Psoas muscle (tissue), 8 donors: ENCODE data around the gene GRID2. TPM values are rescaled to one million over a fixed set of nuclear protein-coding genes. Genes with fewer than 3 reads are reported as not detected.

Experiments used
- ATAC-seq, 4 donors: fragments of 200-7000 bp; cut with Tn5 transposase; one replicate each; pipeline ENCODE4 v1.9.1; 2020; ENCODE audit warnings: moderate library complexity in 3 of 4, mild to moderate bottlenecking in 2 of 4
- DNase-seq, 2 donors: peaks; one replicate each; pipeline ENCODE4 v3.0.0-alpha.2; 2020
- H3K27ac ChIP-seq: fragments of 200-600 bp; one replicate; pipeline ENCODE4 v1.8.0; 2022
- H3K27me3 ChIP-seq, 3 donors: fragments of 200-600 bp in 1 of 3; one replicate each; pipeline versions ENCODE4 v1.6.1 to v1.8.0; 2013 to 2022; ENCODE audit warnings: low read length in 2 of 3, mild to moderate bottlenecking in 2 of 3, moderate library complexity in 1 of 3; ENCODE audit not compliant: insufficient read depth in 3 of 3
- H3K36me3 ChIP-seq, 2 donors: fragments of 200-600 bp in 1 of 2; one replicate each; pipeline versions ENCODE4 v1.6.1 to v1.8.0; 2013 to 2022; ENCODE audit warnings: low read depth in 1 of 2, mild to moderate bottlenecking in 1 of 2, moderate library complexity in 1 of 2; ENCODE audit not compliant: insufficient read depth in 1 of 2
- H3K4me1 ChIP-seq: fragments of 200-600 bp; one replicate; pipeline ENCODE4 v1.8.0; 2022
- H3K4me3 ChIP-seq: fragments of 200-600 bp; one replicate; pipeline ENCODE4 v1.8.0; 2022; ENCODE audit warnings: mild to moderate bottlenecking
- H3K9me3 ChIP-seq: fragments of 200-600 bp; one replicate; pipeline ENCODE4 v1.8.0; 2022
- WGBS, 3 donors: extraction: QIAGEN DNeasy Blood & Tissue Kit; methylation state at CpG; one replicate each; pipeline versions ENCODE4 v1.1.6 to v1.1.7; 2013; 5-methylcytosine and 5-hydroxymethylcytosine counted together
- intact Hi-C, 2 donors: fragments of 100-400 bp; cut with DNase I; formaldehyde crosslinking; loops; one replicate each; pipeline versions ENCODE4 v1.11.0 to v1.14.2; 2022
- polyA plus RNA-seq, 3 donors: library from polyadenylated mRNA; stranded (reverse); fragments of 200-250 nt; gene quantifications; one replicate each; pipeline ENCODE4 v1.2.3, GENCODE V29; 2013
- total RNA-seq, 4 donors: library from RNA; stranded (reverse); fragmentation: NEBNext Ultra II Directional in 2 of 4; extraction: Animal tissue kit (Norgen Biotek cat#: 25700) in 2 of 4; gene quantifications; one replicate each; pipeline versions ENCODE4 v1.2.1 to v1.2.4, GENCODE V29; 2021 to 2023
- TF ChIP-seq, protein P1 (sequence below): fragments of 200-600 bp; IDR thresholded peaks from one replicate; pipeline ENCODE4 v1.8.0; 2022; ENCODE audit warnings: antibody characterized with exemption
- donor health status: healthy with polysubstance abuse.
- donor health status: DM: no; HTN: no; CAD: no; lungs with moderate emphysema.
- donor health status: Bipolar disorder and iron deficiency.
- donor health status: healthy.
- donor health status: DM: yes; HTN: yes; CAD: no.
- donor health status: DM: no; HTN: no; CAD: no.
- donor health status: DM: no; HTN: no; CAD: no.
- donor health status: DM: yes; HTN: yes; CAD: no.

Gene GRID2
- total and polyA plus RNA-seq, 7 donors = not detected

DNA sequence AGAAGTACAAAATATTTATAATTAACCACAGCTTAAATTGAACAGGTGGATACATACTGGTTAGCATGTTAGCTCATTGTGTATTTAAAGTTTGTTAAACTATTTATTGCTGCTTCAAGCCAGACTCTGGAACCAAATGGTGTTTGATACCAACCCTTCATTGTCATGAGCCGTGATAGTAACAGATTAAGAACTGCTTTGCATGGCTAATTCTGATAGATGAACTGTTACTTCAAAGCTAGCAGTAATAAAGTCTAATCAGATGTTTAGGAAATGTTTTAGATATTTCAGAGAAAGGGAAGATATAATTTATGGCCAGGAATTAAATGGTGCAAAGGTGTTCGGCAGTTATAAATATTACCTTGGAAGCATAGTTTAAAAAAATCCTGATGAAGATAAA lies 848.7 kb downstream of the GRID2 start:
- 60 to 78% (median 77%) methylated on average over 2 of the region's 2 CpGs for WGBS, 3 donors
- Histone ChIP-seq H3K9me3 (no peaks in the 10 kb centered on the region), H3K27me3 (no peaks in the 10 kb centered on the region), H3K4me1 (no peaks in the 10 kb centered on the region), H3K36me3 (no peaks in the 10 kb centered on the region), H3K27ac (no peak overlapping the region), H3K4me3 (no peak overlapping the region)
- intact Hi-C loops = no loop called here
- no peak for DNase-seq
- TF ChIP-seq, protein P1, sequence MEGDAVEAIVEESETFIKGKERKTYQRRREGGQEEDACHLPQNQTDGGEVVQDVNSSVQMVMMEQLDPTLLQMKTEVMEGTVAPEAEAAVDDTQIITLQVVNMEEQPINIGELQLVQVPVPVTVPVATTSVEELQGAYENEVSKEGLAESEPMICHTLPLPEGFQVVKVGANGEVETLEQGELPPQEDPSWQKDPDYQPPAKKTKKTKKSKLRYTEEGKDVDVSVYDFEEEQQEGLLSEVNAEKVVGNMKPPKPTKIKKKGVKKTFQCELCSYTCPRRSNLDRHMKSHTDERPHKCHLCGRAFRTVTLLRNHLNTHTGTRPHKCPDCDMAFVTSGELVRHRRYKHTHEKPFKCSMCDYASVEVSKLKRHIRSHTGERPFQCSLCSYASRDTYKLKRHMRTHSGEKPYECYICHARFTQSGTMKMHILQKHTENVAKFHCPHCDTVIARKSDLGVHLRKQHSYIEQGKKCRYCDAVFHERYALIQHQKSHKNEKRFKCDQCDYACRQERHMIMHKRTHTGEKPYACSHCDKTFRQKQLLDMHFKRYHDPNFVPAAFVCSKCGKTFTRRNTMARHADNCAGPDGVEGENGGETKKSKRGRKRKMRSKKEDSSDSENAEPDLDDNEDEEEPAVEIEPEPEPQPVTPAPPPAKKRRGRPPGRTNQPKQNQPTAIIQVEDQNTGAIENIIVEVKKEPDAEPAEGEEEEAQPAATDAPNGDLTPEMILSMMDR = no peak
- no peak for ATAC-seq

DNA sequence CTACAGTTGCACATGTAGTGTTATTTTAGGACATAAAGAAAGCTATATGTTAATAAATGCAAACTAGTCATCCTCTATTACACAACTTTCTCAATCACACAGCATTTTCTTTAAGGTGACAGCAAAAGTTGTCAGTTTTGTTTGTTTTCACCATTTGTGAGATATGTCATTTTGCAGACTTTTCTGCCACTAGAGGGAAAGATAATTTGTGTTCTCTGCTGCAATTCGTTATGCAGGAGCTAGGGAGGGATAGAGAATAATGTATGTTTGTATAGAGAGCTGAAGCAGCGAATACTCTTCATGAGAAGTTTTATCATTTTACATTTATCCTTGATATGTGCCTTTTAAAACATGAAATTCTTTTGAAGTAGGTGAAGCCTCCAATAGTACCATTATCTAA lies 854.2 kb downstream of the GRID2 start:
- no peaks in the 10 kb centered on the region for H3K27me3 ChIP-seq
- ATAC-seq (no peak), DNase-seq (no peak)
- 51 to 60% (median 57%) methylated on average over 2 of the region's 2 CpGs for WGBS, 3 donors
- no peak overlapping the region for H3K4me3 ChIP-seq
- H3K27ac ChIP-seq = no peak overlapping the region
- TF ChIP-seq, protein P1 = no peak
- H3K4me1 ChIP-seq = no peaks in the 10 kb centered on the region
- no peaks in the 10 kb centered on the region for H3K36me3 ChIP-seq
- intact Hi-C loops = no loop called here
- no peaks in the 10 kb centered on the region for H3K9me3 ChIP-seq

DNA sequence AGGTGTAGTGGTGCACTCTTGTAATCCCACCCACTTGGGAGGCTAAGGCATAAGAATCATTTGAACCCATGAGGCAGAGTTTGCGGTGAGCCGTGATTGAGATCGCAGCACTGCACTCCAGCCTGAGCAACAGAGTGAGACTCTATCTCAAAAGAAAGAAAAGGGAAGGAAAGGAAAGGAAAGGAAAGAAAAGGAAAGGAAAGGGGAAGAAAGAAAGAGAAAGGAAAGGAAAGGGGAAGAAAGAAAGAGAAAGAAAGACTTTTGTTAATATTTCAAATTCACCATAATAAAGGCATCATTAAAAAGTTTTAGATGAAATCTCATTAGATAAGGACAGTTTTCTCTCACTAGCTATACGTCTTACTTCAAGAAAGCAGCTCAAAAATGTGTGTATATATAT lies 864.3 kb downstream of the GRID2 start:
- no peak overlapping the region for H3K4me3 ChIP-seq
- H3K27ac ChIP-seq = no peak overlapping the region
- H3K9me3 ChIP-seq = no peaks in the 10 kb centered on the region
- TF ChIP-seq, protein P1 = no peak
- intact Hi-C loops = no loop called here
- H3K27me3 ChIP-seq = no peaks in the 10 kb centered on the region
- H3K4me1 ChIP-seq = no peaks in the 10 kb centered on the region
- 88 to 90% (median 90%) methylated on average over 4 of the region's 4 CpGs for WGBS, 3 donors
- no peak for ATAC-seq
- H3K36me3 ChIP-seq = no peaks in the 10 kb centered on the region
- no peak for DNase-seq

DNA sequence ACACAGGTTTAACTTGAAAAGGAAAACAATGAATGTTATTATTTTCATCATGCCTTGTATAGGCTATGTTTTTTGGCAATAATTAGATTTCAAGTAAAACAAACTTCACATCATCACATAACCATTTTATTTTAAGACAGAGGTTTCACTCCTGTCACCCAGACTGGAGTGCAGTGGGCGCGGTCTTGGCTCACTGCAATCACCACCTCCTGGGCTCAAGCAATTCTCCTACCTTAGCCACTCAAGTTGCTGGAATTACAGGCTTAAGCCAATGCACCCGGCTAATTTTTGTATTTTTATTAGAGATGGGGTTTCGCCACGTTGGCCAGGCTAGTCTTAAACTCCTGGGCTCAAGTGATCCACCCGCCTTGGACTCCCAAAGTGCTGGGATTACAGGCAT lies 866.2 kb downstream of the GRID2 start:
- Histone ChIP-seq H3K36me3 (no peaks in the 10 kb centered on the region), H3K27me3 (no peaks in the 10 kb centered on the region), H3K4me3 (no peak overlapping the region), H3K4me1 (no peaks in the 10 kb centered on the region), H3K9me3 (no peaks in the 10 kb centered on the region), H3K27ac (no peak overlapping the region)
- TF ChIP-seq, protein P1 = no peak
- 85 to 89% (median 88%) methylated on average over 6 of the region's 6 CpGs for WGBS, 3 donors
- intact Hi-C loops = no loop called here
- DNase-seq (no peak), ATAC-seq (no peak)

DNA sequence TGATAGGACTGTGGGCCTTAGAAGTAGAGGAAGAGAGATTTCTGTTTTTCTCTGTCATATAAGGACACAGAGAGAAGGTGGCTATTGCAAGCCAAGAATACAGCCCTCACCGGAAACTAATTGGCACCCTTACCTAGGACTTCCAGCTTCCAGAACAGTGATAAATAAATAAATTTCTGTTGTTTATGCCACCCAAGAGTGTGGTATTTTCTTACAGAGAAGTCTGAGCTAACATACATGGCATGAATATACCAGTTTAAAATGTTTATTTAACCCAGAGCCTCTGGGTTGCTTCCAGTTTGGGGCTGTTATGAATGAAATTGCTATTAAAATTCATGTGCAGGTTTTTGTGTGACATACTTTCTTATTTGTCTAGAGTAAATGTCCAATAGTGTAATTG lies 870.8 kb downstream of the GRID2 start:
- H3K9me3 ChIP-seq = no peaks in the 10 kb centered on the region
- no peaks in the 10 kb centered on the region for H3K4me1 ChIP-seq
- no peak overlapping the region for H3K27ac ChIP-seq
- no peak overlapping the region for H3K4me3 ChIP-seq
- H3K36me3 ChIP-seq = no peaks in the 10 kb centered on the region
- no peaks in the 10 kb centered on the region for H3K27me3 ChIP-seq
- WGBS, 3 donors = 75 to 80% (median 75%) methylated on average over 1 of the region's 1 CpG
- ATAC-seq (no peak), DNase-seq (no peak)
- TF ChIP-seq, protein P1 = no peak
- intact Hi-C loops = no loop called here
